Gastroesophageal sphincter (tissue), 4 donors: ENCODE measurements around the gene CDH4. TPM values are rescaled to one million over a fixed set of nuclear protein-coding genes. Genes with fewer than 3 reads are reported as not detected.

Source experiments
- ATAC-seq: fragments of 150-250 bp; one replicate; pipeline ENCODE4 v1.9.1; 2016; ENCODE audit warnings: mild to moderate bottlenecking, moderate library complexity
- H3K27ac ChIP-seq, 4 donors: fragments of 200-600 bp; sonication (generic) in 3 of 4; 1 replicate in 3 of 4; 2 replicates in 1 of 4; pipeline ENCODE4 v1.5.1; 2016 to 2019
- H3K27me3 ChIP-seq: fragments of 200-600 bp; sonication (generic); one replicate; pipeline ENCODE4 v1.5.1; 2019
- H3K36me3 ChIP-seq, 2 donors: fragments of 200-600 bp; sonication (generic); one replicate each; pipeline ENCODE4 v1.5.1; 2019; ENCODE audit warnings: control low read depth in 1 of 2
- H3K4me1 ChIP-seq, 3 donors: fragments of 200-600 bp; sonication (generic); 1 replicate in 2 of 3; 2 replicates in 1 of 3; pipeline ENCODE4 v1.5.1; 2016 to 2019; ENCODE audit warnings: control low read depth in 2 of 3
- H3K4me3 ChIP-seq, 2 donors: fragments of 200-600 bp; sonication (generic); one replicate each; pipeline ENCODE4 v1.5.1; 2019; ENCODE audit warnings: mild to moderate bottlenecking in 1 of 2, moderate library complexity in 1 of 2
- H3K9me3 ChIP-seq, 3 donors: fragments of 200-600 bp; sonication (generic); one replicate each; pipeline ENCODE4 v1.5.1; 2017 to 2019; ENCODE audit warnings: control low read depth in 2 of 3
- EP300 ChIP-seq: sonication (generic); formaldehyde crosslinking; IDR thresholded peaks from one replicate; pipeline ENCODE4 v1.6.1; 2017; ENCODE audit warnings: antibody characterized with exemption, mild to moderate bottlenecking
- POLR2A ChIP-seq, 2 donors: fragments of 450-650 bp; IDR thresholded peaks; one replicate each; pipeline ENCODE4 v1.6.1; 2017; ENCODE audit warnings: antibody characterized with exemption in 2 of 2, mild to moderate bottlenecking in 2 of 2, moderate library complexity in 1 of 2
- POLR2AphosphoS5 ChIP-seq: sonication (generic); formaldehyde crosslinking; IDR thresholded peaks from one replicate; pipeline ENCODE4 v1.6.1; 2017; ENCODE audit warnings: antibody characterized with exemption
- WGBS, 2 donors: methylation state at CpG; one replicate each; pipeline ENCODE4 v1.1.5; 2018; ENCODE audit warnings: low coverage in 1 of 2; 5-methylcytosine and 5-hydroxymethylcytosine counted together
- total RNA-seq, 4 donors: library from RNA; depleted of rRNA; stranded (reverse); fragments of >200 nt; gene quantifications; one replicate each; pipeline ENCODE4 v1.1.0, GENCODE V29; 2016
- TF ChIP-seq, protein P1 (sequence below), 4 experiments: fragments of 200-600 bp in 2 of 4; fragments of 450-650 bp in 2 of 4; sonication (generic) in 1 of 4; IDR thresholded peaks; one replicate each; pipeline ENCODE4 v1.5.1; 2017 to 2019; ENCODE audit warnings: antibody characterized with exemption in 4 of 4, mild to moderate bottlenecking in 2 of 4, moderate library complexity in 2 of 4

The CDH4 gene
- total RNA-seq, 4 donors from 2014 or later, result under 0.01 to 1.5 (median 0.42) TPM; not detected in 1

DNA sequence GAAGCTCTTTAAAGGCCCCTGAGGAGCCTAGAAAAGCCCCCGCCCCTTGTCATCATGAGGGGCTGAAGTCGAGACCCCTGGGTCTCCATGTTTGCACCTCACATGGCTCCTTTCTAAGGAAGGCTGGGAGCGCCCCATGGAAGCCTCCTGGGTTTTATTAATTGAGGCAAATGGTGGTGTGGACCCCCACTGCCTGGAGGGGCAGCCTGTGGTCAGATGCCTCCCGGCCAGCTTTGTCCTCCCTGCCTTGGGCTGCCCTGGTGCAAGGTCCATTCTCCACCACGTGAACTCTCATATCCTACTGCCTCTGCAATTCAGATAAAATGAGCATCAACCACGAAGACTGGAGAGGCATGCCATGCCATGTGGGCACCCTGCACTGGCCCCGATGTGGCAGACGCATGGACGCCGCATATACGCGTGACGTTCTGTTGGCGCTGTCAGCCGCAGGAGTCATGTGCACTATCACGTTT lies 518.1 kb downstream of the CDH4 start:
- TF ChIP-seq POLR2A (IDR thresholded peaks at IDR 0.05), result no peak
- TF ChIP-seq POLR2AphosphoS5, result no peak
- TF ChIP-seq EP300, result no peak
- TF ChIP-seq, protein P1, sequence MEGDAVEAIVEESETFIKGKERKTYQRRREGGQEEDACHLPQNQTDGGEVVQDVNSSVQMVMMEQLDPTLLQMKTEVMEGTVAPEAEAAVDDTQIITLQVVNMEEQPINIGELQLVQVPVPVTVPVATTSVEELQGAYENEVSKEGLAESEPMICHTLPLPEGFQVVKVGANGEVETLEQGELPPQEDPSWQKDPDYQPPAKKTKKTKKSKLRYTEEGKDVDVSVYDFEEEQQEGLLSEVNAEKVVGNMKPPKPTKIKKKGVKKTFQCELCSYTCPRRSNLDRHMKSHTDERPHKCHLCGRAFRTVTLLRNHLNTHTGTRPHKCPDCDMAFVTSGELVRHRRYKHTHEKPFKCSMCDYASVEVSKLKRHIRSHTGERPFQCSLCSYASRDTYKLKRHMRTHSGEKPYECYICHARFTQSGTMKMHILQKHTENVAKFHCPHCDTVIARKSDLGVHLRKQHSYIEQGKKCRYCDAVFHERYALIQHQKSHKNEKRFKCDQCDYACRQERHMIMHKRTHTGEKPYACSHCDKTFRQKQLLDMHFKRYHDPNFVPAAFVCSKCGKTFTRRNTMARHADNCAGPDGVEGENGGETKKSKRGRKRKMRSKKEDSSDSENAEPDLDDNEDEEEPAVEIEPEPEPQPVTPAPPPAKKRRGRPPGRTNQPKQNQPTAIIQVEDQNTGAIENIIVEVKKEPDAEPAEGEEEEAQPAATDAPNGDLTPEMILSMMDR (IDR thresholded peaks at IDR 0.05), result no peak
- H3K27me3 ChIP-seq, result peaks cover 37% of the 10 kb centered on the region
- H3K4me3 ChIP-seq, result no peak overlapping the region
- H3K9me3 ChIP-seq, result no peaks in the 10 kb centered on the region
- no peaks in the 10 kb centered on the region for H3K4me1 ChIP-seq
- no peaks in the 10 kb centered on the region for H3K36me3 ChIP-seq
- WGBS, 2 donors, result 92 to 97% methylated on average over 2 to 9 of the region's 16 CpGs
- no peak overlapping the region for H3K27ac ChIP-seq
- ATAC-seq, result no peak

DNA sequence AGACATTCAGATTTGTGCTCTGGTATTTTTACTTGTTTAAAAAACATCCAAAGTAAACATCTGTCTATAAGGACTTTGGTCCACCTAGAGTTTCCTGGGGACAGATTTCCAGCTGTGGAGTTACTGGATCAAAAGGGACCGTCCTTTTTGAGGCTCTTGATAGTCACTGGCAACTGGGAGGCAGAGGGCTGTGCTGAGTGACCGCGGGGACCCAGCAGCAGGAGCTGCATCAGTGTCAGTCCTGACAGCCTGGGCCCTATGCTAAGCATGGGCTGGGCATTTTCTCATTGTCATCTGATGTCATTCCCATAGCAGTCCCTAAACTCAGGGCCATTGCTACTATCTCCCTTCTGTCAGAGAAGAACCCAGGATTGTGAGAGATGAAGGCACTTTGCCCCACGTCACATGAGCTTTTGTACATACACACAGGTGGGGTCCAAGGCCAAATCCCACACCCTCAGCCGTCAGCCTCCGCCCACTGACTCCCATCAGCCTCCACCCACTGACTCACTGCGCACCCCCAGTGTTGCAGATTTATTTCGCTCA lies 519.8 kb downstream of the CDH4 start:
- no peak overlapping the region for H3K4me3 ChIP-seq
- no peaks in the 10 kb centered on the region for H3K9me3 ChIP-seq
- no peak for ATAC-seq
- H3K4me1 ChIP-seq, result no peaks in the 10 kb centered on the region
- 72 to 81% methylated on average over 8 of the region's 8 CpGs for WGBS, 2 donors
- H3K36me3 ChIP-seq, result no peaks in the 10 kb centered on the region
- no peak overlapping the region for H3K27ac ChIP-seq
- H3K27me3 ChIP-seq, result peaks cover 20% of the 10 kb centered on the region
- TF ChIP-seq EP300 (no peak), POLR2A (IDR thresholded peaks at IDR 0.05) (no peak), POLR2AphosphoS5 (no peak)
- TF ChIP-seq, protein P1 (IDR thresholded peaks at IDR 0.05), result no peak

DNA sequence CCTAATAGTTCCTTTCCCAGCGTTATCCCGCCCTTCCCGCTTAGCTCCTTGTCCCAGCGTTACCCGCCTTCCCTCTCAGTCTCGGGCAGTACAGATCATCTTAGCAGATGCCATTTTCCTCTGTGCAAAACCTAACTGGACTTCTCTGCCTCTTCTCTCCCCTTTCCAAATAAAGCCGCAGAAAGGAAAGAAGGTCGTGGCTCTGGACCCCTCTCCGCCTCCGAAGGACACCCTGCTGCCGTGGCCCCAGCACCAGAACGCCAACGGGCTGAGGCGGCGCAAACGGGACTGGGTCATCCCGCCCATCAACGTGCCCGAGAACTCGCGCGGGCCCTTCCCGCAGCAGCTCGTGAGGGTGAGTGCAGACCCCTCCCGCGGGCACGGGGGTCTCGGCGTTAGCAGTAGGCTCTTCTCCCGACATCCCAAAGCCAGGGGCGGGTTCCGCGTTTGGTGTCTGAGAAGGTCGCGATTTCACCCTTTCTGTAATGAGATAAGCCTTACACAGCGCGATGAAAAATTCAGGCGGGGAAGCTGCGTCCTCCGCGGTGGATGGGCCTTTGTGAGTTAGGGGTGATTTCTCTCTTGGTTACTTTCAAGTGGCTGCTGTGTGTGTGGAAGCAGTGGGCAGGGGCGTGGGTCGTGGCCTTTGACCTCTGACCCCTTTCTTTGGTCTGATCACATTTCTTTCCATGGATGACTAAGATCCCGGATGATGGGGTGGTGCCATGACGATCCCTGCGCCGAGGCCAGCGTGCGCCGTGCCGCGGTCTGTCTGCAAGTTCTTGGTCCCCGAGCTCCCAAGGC lies 521.0 kb downstream of the CDH4 start:
- ATAC-seq, result no peak
- Histone ChIP-seq H3K27ac (no peak overlapping the region), H3K4me1 (no peaks in the 10 kb centered on the region), H3K36me3 (no peaks in the 10 kb centered on the region), H3K9me3 (no peaks in the 10 kb centered on the region), H3K27me3 (peaks cover 14% of the 10 kb centered on the region), H3K4me3 (no peak overlapping the region)
- 80 to 82% methylated on average over 1 to 16 of the region's 53 CpGs for WGBS, 2 donors
- TF ChIP-seq POLR2AphosphoS5 (no peak), POLR2A (IDR thresholded peaks at IDR 0.05) (no peak), EP300 (no peak)
- TF ChIP-seq, protein P1 (IDR thresholded peaks at IDR 0.05), result no peak

DNA sequence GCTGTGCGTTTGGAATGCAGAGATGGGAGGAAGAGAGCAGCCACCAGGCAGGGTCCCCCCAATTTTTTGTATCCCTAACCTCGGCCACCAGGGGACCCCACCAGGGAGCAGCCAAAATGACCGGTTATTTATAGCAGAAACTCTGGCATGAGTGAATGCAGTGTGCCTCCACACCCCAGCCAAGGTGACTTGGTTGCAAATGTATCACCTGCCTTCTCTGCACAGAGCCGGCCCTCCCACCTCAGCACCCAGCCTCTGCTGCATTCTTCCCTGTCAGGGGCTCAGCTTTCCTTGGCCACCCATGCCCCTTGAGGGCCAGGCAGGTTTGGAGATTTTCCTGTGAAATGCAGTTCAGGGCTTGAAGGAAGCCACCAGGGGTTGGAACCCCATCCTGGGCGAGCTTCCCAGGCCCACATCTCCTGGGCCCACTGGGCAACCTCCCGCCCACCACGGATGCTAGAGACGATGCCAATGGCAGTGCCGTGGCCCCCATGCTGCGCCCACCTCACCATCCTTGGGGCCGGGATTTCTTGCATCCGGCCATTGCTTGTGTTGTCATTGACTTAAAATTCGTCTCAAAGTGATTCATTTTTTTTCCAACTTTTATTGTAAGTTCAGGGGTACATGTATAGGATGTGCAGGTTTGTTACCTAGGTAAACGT lies 522.0 kb downstream of the CDH4 start:
- 49 to 62% methylated on average over 7 to 10 of the region's 14 CpGs for WGBS, 2 donors
- Histone ChIP-seq H3K4me3 (no peak overlapping the region), H3K9me3 (no peaks in the 10 kb centered on the region), H3K27ac (no peak overlapping the region), H3K36me3 (no peaks in the 10 kb centered on the region), H3K4me1 (no peaks in the 10 kb centered on the region), H3K27me3 (peaks cover 18% of the 10 kb centered on the region)
- no peak for TF ChIP-seq POLR2AphosphoS5
- no peak for TF ChIP-seq EP300
- TF ChIP-seq, protein P1 (IDR thresholded peaks at IDR 0.05), result no peak
- TF ChIP-seq POLR2A (IDR thresholded peaks at IDR 0.05), result no peak
- ATAC-seq, result no peak
